KOPT-K1 (cell line): ENCODE data around the gene HYDIN.
"Not testable (repeated sequence)": the region's sequence is repeated elsewhere in the genome, so short reads cannot be mapped to it uniquely, and the experiment has no call there.

Experiments
- H3K27ac ChIP-seq: fragments of 200-600 bp; sonication (generic); 2 replicates; pipeline ENCODE4 v1.5.1; 2016; ENCODE audit warnings: antibody characterized with exemption, mild to moderate bottlenecking, low read depth, low read length; ENCODE audit not compliant: poor library complexity, severe bottlenecking
- H3K36me3 ChIP-seq: fragments of 200-600 bp; sonication (generic); 2 replicates; pipeline ENCODE4 v1.5.1; 2017; ENCODE audit warnings: antibody characterized with exemption, mild to moderate bottlenecking, low read length, moderate library complexity; ENCODE audit not compliant: insufficient read depth
- H3K9me3 ChIP-seq: fragments of 200-600 bp; sonication (generic); 2 replicates; pipeline ENCODE4 v1.5.1; 2017; ENCODE audit warnings: antibody characterized with exemption, low read length, mild to moderate bottlenecking; ENCODE audit not compliant: insufficient read depth, poor library complexity, severe bottlenecking

The HYDIN gene

DNA sequence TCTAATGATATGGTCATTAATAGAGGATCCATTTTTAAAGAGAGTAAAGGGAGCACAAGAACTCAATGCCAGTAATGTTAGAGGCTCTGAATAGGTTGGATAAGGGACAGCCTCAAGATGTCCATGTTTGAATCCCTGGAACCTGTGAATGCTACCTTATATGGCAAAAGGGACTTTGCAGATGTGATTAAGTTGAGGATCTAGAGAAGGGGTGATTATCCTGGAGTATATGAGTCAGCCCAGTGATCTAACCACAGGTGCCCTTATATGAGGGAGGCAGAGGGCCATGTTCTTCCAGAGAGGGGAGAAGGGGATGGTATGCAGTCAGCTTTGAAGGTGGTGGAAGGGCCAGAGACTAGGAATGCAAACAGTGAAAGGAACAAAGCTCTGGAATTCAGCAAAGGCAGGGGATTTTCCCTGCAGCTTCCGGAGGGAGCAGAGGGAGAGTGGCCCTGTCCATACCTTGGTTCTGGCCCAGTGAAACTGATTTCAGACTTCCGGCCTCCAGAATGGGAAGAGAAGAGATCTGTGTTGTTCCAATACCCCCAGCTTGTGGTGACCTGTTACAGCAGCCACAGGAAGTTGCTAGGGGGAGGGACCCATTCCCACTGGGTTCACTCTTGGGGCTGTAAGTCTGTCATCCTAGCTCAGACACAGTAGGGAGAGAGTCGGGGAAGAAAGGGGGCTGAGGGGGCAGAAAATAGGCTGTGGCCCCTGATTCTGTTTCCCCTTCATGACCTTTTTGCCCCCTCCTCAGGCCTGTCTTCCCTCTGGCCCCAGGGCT, 220.9 kb downstream of the HYDIN start:
- not testable (repeated sequence) for H3K27ac ChIP-seq, H3K9me3 ChIP-seq, H3K36me3 ChIP-seq

DNA sequence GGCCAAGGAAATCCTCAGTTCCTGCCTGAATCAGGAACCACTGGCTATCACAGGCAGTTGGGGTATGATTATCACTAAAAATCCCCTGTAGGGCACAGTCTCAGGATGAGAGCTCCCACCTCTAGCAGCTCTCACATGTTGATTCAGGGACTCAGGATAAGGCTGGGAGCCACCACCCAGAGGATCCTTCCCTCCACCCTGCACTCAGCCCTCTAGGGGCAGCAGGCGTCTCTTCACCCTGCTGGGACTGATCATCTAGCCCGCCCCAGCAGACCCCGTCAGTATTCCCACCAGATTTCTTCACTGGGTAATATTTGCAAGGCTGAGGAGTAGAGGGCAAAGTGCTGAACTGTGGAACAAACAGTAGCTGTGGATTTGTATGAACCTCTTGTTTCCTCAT, 224.0 kb downstream of the HYDIN start:
- H3K9me3 ChIP-seq, H3K36me3 ChIP-seq, H3K27ac ChIP-seq: not testable (repeated sequence)

DNA sequence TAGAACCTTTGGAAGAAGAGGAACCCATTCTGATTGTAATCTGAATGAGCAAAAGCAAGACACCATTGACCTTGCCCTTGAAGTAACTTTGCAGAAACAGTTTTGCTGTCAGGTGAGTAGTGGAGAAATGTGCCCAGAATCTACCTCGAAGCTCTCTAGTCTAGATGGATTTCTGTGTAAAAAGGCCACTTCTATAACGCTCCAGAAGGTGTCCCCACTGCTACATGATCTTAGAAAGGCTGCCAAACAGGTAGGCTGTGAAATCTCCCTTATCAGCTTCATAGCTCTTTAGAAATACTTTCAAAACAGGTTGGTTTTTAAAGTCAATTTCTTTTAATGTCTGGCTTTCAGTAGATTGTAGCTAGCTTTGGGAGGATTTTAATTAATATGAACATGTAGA, 230.8 kb downstream of the HYDIN start:
- not testable (repeated sequence) for H3K27ac ChIP-seq, H3K36me3 ChIP-seq, H3K9me3 ChIP-seq

DNA sequence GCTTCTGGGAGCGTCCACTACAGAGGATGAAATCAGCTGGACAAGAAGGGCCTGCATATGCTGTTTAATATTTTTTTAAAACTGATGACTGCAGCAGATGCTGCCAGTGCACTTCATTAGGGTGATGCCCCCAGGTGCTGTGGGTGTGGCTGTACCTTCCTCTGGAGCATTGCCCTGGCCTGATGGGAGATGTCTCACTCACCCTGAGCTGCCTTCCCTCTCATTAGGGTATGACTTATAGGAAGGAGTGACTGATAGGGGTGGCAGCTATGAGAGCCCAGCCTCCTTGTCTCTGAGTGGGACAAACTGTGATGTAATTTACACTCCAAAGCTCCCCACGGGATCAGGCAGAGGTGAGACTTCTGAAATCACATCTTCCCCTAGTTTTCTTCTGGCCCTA, 234.7 kb downstream of the HYDIN start:
- H3K9me3 ChIP-seq, H3K27ac ChIP-seq: not testable (repeated sequence)

DNA sequence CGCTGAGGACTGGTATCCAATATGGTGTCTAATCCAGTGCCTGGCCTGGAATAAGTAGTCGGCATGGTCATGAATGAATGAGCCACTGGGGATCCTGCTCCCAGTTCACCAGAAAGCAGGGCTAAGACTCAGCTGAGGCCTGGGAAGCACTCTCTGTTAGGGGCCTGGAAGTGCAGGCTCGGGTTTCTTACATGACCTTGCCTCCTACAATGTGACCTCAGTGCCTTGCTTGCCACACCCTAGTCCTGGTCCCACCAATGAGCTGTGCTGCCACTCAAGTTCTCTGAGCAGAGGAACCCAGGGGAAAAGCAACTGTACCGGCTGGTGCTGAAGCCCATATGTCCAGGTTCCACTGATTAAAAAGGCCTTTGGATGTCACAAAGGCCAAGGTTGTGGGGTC, 238.0 kb downstream of the HYDIN start:
- H3K9me3 ChIP-seq, H3K36me3 ChIP-seq, H3K27ac ChIP-seq: not testable (repeated sequence)

More for the DNA sequence above, 234.7 kb downstream of the HYDIN start:
- H3K36me3 ChIP-seq = not testable (repeated sequence)

DNA sequence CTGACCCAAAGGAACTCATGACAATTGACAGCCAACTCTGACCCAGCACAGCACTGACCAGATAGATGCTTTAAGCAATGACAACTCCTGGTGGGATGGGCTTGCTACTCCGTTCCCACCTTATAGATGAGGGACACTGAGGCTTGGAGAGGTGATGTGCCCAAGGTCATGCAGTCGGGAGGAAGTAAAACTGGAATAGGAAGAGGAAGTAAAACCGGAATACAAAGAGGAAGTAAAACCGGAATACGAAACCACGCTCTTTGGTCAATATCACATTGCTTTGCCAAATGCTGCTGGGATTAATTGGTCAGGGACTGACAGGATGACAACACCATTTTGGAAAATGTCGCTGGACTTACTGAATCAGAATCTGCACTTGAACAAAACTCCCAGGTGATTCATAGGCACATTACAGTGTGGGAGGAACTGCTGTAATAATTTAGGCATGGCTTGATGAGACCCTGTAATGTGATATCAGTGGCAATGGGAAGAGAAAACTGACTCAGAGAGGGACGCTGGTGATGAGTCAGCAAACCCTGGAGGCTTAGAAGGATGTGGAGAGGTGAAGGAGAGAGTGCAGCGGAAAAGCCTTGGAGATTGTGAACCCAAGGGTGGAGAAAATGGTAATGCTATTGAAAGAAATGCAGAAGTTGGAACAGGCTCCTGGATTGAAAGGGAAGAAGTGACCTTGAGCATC, 243.4 kb downstream of the HYDIN start:
- not testable (repeated sequence) for H3K36me3 ChIP-seq, H3K9me3 ChIP-seq, H3K27ac ChIP-seq

DNA sequence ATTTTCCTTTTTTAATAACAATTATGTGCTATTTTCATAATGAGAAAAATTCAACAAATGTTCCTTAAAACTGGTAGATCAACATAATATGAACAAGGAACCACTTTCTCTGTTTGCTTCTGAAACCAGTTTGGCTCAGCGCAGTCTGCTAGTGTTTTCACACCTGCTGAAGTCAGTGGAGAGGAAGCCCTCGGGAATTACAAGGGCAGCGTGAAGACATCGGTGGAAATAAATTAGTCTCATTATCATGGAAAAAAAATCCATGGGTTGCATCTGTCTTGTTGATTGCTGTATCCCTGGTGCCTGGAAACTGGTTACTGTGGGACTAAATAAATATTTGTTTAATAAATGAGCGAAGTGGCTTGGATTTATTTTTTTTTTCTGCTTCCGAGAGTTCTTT, 245.8 kb downstream of the HYDIN start:
- not testable (repeated sequence) for H3K27ac ChIP-seq, H3K9me3 ChIP-seq, H3K36me3 ChIP-seq

DNA sequence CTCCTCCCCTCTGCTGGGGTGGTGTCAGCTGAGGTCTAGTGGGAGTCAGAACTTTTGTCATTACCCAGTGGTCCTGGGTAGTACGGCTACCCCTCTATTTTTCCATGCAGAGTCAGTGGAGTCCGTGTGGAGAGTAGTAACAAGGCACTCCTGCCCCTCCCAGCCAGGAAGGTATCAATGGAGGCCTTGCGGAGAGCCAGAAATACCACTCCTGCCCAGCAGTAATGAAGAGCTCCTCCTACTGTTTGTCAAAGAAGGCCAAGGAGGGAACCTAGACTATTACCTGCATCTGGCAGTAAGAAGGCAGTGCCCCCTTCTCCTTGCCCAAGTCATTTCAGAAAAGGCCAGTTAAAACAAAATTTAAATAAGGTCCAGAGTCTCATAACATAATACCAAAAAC, 262.2 kb downstream of the HYDIN start:
- H3K27ac ChIP-seq, H3K9me3 ChIP-seq, H3K36me3 ChIP-seq: not testable (repeated sequence)

DNA sequence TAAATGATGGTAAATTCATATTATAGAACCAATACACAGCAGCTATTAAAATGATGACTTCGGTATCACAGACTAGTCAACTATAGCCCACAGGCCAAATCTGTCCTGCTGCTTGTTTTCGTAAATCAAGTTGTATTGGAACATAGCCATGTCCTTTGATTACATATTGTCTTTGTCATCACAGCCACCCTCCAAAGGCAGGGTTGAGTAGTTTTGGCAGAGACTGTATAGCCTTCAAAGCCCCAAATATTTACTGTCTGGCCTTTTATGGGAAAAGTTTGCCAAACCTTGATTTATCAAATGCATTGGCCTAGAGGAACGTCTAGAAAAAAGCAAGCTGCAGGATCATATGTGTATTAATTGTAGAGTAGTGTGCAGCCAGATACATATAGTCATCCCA, 270.4 kb downstream of the HYDIN start:
- H3K36me3 ChIP-seq, H3K9me3 ChIP-seq, H3K27ac ChIP-seq: not testable (repeated sequence)

DNA sequence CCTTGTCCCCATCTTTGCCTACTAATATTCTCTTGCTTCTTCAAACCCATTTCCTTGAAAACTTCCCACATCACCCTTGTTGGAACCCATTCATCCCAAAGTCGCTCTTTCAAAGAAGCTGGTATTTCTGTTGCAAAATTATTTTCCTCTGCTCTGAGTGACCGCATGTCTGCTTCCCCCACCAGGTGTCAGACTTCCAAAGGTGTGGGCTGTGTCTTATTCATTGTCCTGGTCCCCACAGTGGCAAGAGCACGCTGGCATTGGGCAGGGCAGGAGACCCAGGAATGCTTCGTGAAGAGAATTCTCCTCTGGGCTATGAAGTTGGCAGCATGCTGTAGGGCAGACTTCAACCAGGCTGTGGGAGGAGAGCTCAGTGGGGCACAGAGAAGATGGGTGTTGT, 275.6 kb downstream of the HYDIN start:
- H3K36me3 ChIP-seq, H3K27ac ChIP-seq, H3K9me3 ChIP-seq: not testable (repeated sequence)

DNA sequence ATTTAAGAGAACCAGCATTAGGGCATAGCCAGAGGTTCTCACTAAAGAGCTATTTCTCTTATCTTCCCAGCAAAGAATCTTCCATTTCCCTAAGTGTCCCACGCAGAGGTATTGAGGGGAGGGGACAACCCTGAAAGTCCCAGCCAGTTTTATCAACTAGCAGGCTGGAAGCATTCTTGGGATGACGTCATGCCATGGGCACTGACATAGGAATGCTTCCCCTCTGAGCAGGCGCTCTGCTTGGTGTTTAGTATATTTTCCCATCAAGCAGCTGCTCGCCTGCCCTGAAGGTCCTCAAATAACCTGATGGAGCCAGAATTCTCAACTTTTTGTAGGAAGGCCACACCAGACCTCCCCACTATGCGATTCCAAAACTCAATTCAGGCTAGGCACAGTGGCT, 276.7 kb downstream of the HYDIN start:
- H3K27ac ChIP-seq, H3K9me3 ChIP-seq, H3K36me3 ChIP-seq: not testable (repeated sequence)

DNA sequence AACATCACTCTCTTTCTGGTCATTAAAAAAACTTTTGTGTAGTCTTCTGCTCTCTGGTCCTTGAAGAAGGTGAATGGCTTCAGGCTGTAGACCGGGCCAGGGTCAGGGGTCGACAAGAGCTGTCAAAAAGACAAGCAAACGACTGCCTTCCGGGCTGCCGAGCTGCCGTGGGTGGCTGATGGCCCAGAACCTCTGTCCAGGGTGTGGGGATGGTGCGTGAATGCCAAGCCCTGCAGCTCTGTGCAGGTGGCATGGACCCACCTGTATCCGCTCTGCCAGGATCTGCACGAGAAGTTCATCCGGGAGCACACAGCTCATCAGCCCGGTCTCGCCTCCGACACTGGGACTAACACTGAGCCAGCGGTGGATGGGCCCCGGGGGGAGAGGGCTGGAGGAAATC, 287.0 kb downstream of the HYDIN start:
- H3K9me3 ChIP-seq, H3K36me3 ChIP-seq, H3K27ac ChIP-seq: not testable (repeated sequence)

DNA sequence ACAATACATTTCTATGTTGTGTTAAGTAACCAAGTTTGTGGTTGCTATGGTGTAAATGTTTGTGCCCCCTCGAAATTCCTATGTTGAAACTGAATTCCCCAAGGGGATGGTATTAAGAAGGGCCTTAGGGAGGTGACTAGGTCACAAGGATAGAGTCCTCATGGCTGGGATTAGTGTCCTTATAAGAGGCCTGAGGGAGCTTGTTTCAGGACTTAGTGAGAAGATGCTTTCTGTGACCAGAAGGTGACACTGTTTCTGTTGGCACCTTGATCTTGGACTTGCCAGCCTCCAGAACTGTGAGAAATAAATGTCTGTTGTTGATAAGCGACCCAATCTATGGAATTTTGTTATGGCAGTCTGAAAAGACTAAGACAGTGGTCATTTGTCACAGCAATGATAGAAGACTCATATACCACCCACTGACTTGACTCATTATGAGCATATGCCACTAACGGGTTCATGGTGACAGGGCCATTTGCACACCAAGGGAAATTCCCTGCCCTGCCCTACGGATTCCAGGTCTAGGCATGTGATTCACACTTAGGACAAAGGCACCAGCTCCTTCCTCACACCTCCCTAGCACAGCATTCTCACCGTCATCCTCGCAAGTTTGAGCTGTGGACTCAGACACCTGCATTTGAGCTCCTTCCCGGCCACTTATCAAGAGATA, 290.7 kb downstream of the HYDIN start:
- not testable (repeated sequence) for H3K36me3 ChIP-seq, H3K9me3 ChIP-seq, H3K27ac ChIP-seq

DNA sequence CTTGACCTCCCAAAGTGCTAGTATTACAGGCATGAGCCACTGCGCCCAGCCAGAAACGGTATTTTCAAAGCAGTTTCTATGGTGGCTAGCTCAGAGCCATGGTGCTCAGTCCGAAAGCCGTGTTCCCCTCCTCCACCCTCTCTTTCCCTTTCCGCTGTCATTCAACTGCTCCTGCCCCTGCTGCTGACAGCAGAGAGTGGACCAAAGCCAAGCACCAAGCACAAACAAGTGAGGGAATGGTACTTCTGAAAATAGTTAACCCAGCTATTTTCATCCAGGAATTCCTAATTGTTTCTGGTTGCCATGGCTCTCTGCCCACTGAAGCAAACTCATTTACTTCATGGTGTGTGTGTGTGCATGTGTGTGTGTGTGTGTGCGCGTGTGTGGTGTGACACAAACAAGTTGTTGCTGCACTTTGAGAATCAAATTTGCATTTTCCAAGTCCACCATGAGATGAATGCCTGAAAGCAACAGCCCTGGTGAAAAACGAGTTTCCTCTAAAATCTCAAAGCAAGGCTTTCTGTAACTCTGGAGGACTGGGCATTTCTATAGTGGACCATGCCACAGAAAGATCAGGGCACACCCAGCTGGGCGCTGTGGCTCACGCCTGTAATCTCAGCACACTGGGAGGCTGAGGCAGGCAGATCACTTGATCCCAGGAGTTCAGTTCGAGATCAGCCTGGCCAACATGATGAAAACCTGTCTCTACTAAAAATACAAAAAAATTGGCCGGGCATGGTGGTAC, 293.6 kb downstream of the HYDIN start:
- not testable (repeated sequence) for H3K36me3 ChIP-seq, H3K9me3 ChIP-seq, H3K27ac ChIP-seq

DNA sequence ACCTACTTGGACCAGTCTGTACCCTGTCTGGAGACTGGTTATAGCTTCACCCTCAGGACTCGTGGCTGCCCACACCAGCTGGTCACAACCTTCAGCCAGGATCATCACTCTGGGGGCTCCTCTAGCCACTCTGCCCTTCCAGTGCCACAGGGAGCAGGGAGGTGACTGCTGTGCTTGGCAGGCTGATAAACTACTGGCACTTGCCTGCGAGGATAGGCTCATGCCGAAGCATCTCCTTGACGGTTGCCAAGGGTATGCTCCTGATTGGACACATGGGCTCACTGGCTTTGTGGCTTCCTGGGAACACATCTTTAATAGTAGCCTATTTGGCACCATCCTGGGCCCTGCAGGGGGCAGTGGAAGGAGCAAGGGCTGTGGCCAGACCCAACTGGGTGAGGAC, 295.2 kb downstream of the HYDIN start:
- H3K36me3 ChIP-seq, H3K9me3 ChIP-seq, H3K27ac ChIP-seq: not testable (repeated sequence)
